HepG2 (cell line): ENCODE data around the gene PHB1. TPM values are rescaled to one million over a fixed set of nuclear protein-coding genes. Genes with fewer than 3 reads are reported as not detected.

Source experiments
- EEA1 ChIP-seq: sonication (generic); formaldehyde crosslinking; IDR thresholded peaks from 2 replicates; pipeline ENCODE4 v1.5.1; 2020; ENCODE audit warnings: mild to moderate bottlenecking, missing genetic modification reagents, borderline replicate concordance
- FLYWCH1 ChIP-seq: sonication (generic); formaldehyde crosslinking; IDR thresholded peaks from 2 replicates; pipeline ENCODE4 v1.8.1; 2023; ENCODE audit warnings: mild to moderate bottlenecking, missing genetic modification reagents
- FOXJ3 ChIP-seq: sonication (generic); formaldehyde crosslinking; IDR thresholded peaks from 2 replicates; pipeline ENCODE4 v1.4.0; 2020; ENCODE audit warnings: missing genetic modification reagents, mild to moderate bottlenecking, borderline replicate concordance
- FOXK1 ChIP-seq: sonication (generic); formaldehyde crosslinking; IDR thresholded peaks from 2 replicates; pipeline ENCODE4 v1.4.0; 2020; ENCODE audit warnings: low read depth, missing genetic modification reagents, borderline replicate concordance
- GTF2F1 ChIP-seq: fragments of 150-350 bp; IDR thresholded peaks from 2 replicates; pipeline ENCODE4 v1.6.1; 2014; ENCODE audit warnings: low read length
- HMGA1 ChIP-seq: sonication (generic); formaldehyde crosslinking; conservative IDR thresholded peaks from 2 replicates; pipeline ENCODE4 v1.4.0; 2020; ENCODE audit warnings: missing genetic modification reagents
- JUNB ChIP-seq: sonication (generic); formaldehyde crosslinking; IDR thresholded peaks from 2 replicates; pipeline ENCODE4 v1.8.0; 2022; ENCODE audit warnings: missing genetic modification reagents, mild to moderate bottlenecking, borderline replicate concordance
- JUND ChIP-seq: sonication (generic); formaldehyde crosslinking; IDR thresholded peaks from 2 replicates; pipeline ENCODE4 v1.8.0; 2022; ENCODE audit warnings: mild to moderate bottlenecking, missing genetic modification reagents
- KDM2A ChIP-seq: sonication (generic); formaldehyde crosslinking; IDR thresholded peaks from 2 replicates; pipeline ENCODE4 v1.4.0; 2020; ENCODE audit warnings: low read depth, missing genetic modification reagents, borderline replicate concordance
- MTF1 ChIP-seq: sonication (generic); formaldehyde crosslinking; IDR thresholded peaks from 2 replicates; pipeline ENCODE4 v1.5.0; 2020; ENCODE audit warnings: missing genetic modification reagents
- SALL2 ChIP-seq: sonication (generic); formaldehyde crosslinking; IDR thresholded peaks from 2 replicates; pipeline ENCODE4 v1.8.1; 2023; ENCODE audit warnings: mild to moderate bottlenecking, missing genetic modification reagents, inconsistent platforms
- TCF7 ChIP-seq: sonication (generic); IDR thresholded peaks from 2 replicates; pipeline ENCODE4 v1.6.1; 2016; ENCODE audit warnings: antibody characterized with exemption, low read depth
- TMF1 ChIP-seq: sonication (generic); formaldehyde crosslinking; IDR thresholded peaks from 2 replicates; pipeline ENCODE4 v1.8.1; 2022; ENCODE audit warnings: low read depth, missing genetic modification reagents
- ZBTB38 ChIP-seq: sonication (generic); formaldehyde crosslinking; IDR thresholded peaks from 2 replicates; pipeline ENCODE4 v1.5.1; 2020; ENCODE audit warnings: mild to moderate bottlenecking, missing genetic modification reagents
- ZFP36 ChIP-seq: fragments of 150-350 bp; IDR thresholded peaks from 2 replicates; pipeline ENCODE4 v1.6.1; 2018; ENCODE audit warnings: borderline replicate concordance, low read length, low read depth; ENCODE audit not compliant: partially characterized antibody
- ZNF24 ChIP-seq: fragments of 450-650 bp; IDR thresholded peaks from 2 replicates; pipeline ENCODE4 v1.6.1; 2017; ENCODE audit warnings: antibody characterized with exemption, mild to moderate bottlenecking
- ZNF713 ChIP-seq: sonication (generic); formaldehyde crosslinking; IDR thresholded peaks from 2 replicates; pipeline ENCODE4 v1.4.0; 2020; ENCODE audit warnings: mild to moderate bottlenecking, missing genetic modification reagents
- ZNF746 ChIP-seq: sonication (generic); formaldehyde crosslinking; IDR thresholded peaks from 2 replicates; pipeline ENCODE4 v1.8.0; 2022; ENCODE audit warnings: mild to moderate bottlenecking, missing genetic modification reagents
- ZNF766 ChIP-seq: sonication (generic); formaldehyde crosslinking; IDR thresholded peaks from 2 replicates; pipeline ENCODE4 v1.5.0; 2020; ENCODE audit warnings: missing genetic modification reagents, borderline replicate concordance
- polyA plus RNA-seq, 8 experiments: library from polyadenylated mRNA; depleted of rRNA in 3 of 8; stranded (reverse) in 7 of 8; unstranded in 1 of 8; fragments of >200 nt; fragmentation: Illumina TruSeq in 4 of 8; extraction: Trizol in 4 of 8; gene quantifications; 2 replicates each; pipeline versions ENCODE4 v1.2.1 to v1.2.3, GENCODE V29; 2011 to 2016; ENCODE audit warnings: low read depth in 4 of 8, missing spikeins in 1 of 8, mixed read lengths in 1 of 8; ENCODE audit not compliant: insufficient read depth in 1 of 8
- total RNA-seq, 5 experiments: library from RNA; depleted of rRNA; stranded (reverse); fragments of >200 nt; fragmentation: Illumina TruSeq; extraction: Trizol; gene quantifications; 2 replicates each; pipeline ENCODE4 v1.2.3, GENCODE V29; 2016; ENCODE audit warnings: low read depth in 1 of 5
- TF ChIP-seq, protein P1 (sequence below): sonication (generic); formaldehyde crosslinking; IDR thresholded peaks from 2 replicates; pipeline ENCODE4 v1.4.0; 2020; ENCODE audit warnings: missing genetic modification reagents, borderline replicate concordance
- TF ChIP-seq, protein P2 (sequence below), 2 experiments: fragments of 450-650 bp in 1 of 2; sonication (generic) in 1 of 2; formaldehyde crosslinking; IDR thresholded peaks; 2 replicates each; pipeline versions ENCODE4 v1.5.0 to v1.8.0; 2020 to 2022; ENCODE audit warnings: mild to moderate bottlenecking in 1 of 2, missing genetic modification reagents in 1 of 2
- TF ChIP-seq, protein P3 (sequence below): sonication (generic); formaldehyde crosslinking; IDR thresholded peaks from 2 replicates; pipeline ENCODE4 v1.5.0; 2020; ENCODE audit warnings: mild to moderate bottlenecking, missing genetic modification reagents
- TF ChIP-seq, protein P4 (sequence below): sonication (generic); formaldehyde crosslinking; IDR thresholded peaks from 2 replicates; pipeline ENCODE4 v1.5.0; 2020; ENCODE audit warnings: missing genetic modification reagents

Gene PHB1
- total and polyA plus RNA-seq, 2 of the 13 experiments (the other 11 are each of a cell fraction or from before 2014, with no cell fraction given) = 515 to 688 TPM

DNA sequence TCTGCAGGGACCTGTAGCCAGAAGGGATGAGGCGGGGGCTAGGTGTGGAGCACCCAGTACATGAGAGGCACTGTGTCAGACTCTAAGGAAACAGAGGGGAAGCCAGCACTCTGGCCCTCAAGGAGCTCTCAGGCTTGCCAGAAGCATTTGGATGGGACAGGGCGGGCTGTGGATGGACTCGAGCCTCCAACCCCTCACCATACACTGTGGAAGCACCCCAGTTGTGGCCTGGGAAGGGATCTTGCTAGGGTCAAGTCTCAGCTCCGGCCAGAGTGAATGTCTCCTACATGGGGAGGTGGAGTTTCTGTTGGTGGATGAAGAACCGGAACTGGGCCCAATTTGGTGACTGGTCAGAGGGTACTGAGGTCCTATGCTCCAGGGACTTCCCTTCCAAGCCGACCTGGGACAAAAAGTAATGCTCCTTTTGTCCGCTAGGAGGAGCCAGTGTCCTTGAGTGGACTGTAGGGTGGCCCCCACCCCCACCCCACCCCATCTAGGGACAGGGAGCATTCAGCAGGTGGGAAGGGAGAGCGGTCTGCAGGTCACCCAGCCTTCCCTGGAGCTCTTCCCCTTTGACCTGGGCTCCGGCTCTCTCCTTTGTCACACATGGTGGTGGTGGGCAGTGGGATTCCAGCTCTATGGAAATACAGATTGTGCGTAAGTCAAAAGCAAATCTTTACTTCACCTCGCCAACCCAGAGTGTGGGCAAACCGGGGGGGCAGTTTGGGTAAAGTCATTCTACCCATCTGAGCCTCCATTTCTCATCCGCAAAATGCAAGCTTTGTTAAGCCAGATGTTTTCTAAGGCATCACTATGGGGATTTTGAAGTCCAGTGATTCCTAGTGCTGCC is 20.4 kb upstream of the PHB1 start (continued):
- TF ChIP-seq, protein P1, sequence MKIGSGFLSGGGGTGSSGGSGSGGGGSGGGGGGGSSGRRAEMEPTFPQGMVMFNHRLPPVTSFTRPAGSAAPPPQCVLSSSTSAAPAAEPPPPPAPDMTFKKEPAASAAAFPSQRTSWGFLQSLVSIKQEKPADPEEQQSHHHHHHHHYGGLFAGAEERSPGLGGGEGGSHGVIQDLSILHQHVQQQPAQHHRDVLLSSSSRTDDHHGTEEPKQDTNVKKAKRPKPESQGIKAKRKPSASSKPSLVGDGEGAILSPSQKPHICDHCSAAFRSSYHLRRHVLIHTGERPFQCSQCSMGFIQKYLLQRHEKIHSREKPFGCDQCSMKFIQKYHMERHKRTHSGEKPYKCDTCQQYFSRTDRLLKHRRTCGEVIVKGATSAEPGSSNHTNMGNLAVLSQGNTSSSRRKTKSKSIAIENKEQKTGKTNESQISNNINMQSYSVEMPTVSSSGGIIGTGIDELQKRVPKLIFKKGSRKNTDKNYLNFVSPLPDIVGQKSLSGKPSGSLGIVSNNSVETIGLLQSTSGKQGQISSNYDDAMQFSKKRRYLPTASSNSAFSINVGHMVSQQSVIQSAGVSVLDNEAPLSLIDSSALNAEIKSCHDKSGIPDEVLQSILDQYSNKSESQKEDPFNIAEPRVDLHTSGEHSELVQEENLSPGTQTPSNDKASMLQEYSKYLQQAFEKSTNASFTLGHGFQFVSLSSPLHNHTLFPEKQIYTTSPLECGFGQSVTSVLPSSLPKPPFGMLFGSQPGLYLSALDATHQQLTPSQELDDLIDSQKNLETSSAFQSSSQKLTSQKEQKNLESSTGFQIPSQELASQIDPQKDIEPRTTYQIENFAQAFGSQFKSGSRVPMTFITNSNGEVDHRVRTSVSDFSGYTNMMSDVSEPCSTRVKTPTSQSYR (CRISPR knock-in tag) = peak; percentile 69; the same call in 1 of the 2 replicates
- TF ChIP-seq ZBTB38 (CRISPR knock-in tag) = 0 out of 2 replicates have a peak, but pooled peaks have one; percentile 7
- TF ChIP-seq, protein P2, sequence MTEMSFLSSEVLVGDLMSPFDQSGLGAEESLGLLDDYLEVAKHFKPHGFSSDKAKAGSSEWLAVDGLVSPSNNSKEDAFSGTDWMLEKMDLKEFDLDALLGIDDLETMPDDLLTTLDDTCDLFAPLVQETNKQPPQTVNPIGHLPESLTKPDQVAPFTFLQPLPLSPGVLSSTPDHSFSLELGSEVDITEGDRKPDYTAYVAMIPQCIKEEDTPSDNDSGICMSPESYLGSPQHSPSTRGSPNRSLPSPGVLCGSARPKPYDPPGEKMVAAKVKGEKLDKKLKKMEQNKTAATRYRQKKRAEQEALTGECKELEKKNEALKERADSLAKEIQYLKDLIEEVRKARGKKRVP (CRISPR knock-in tag; IDR thresholded peaks at IDR 0.05) = no peak
- TF ChIP-seq MTF1 = no peak
- no peak for TF ChIP-seq GTF2F1
- no peak for TF ChIP-seq TCF7
- TF ChIP-seq ZNF746 = no peak
- TF ChIP-seq KDM2A (CRISPR knock-in tag) = peak; percentile 61
- TF ChIP-seq JUNB = no peak
- TF ChIP-seq, protein P3, sequence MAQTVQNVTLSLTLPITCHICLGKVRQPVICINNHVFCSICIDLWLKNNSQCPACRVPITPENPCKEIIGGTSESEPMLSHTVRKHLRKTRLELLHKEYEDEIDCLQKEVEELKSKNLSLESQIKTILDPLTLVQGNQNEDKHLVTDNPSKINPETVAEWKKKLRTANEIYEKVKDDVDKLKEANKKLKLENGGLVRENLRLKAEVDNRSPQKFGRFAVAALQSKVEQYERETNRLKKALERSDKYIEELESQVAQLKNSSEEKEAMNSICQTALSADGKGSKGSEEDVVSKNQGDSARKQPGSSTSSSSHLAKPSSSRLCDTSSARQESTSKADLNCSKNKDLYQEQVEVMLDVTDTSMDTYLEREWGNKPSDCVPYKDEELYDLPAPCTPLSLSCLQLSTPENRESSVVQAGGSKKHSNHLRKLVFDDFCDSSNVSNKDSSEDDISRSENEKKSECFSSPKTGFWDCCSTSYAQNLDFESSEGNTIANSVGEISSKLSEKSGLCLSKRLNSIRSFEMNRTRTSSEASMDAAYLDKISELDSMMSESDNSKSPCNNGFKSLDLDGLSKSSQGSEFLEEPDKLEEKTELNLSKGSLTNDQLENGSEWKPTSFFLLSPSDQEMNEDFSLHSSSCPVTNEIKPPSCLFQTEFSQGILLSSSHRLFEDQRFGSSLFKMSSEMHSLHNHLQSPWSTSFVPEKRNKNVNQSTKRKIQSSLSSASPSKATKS (CRISPR knock-in tag) = no peak
- no peak for TF ChIP-seq ZFP36
- TF ChIP-seq FOXJ3 (CRISPR knock-in tag) = no peak
- no peak for TF ChIP-seq SALL2 (CRISPR knock-in tag)
- TF ChIP-seq ZNF766 (CRISPR knock-in tag) = 0 out of 2 replicates have a peak, but pooled peaks have one; percentile 14
- TF ChIP-seq ZNF24 = no peak
- TF ChIP-seq JUND (CRISPR knock-in tag) = no peak
- no peak for TF ChIP-seq TMF1 (CRISPR knock-in tag)
- TF ChIP-seq, protein P4, sequence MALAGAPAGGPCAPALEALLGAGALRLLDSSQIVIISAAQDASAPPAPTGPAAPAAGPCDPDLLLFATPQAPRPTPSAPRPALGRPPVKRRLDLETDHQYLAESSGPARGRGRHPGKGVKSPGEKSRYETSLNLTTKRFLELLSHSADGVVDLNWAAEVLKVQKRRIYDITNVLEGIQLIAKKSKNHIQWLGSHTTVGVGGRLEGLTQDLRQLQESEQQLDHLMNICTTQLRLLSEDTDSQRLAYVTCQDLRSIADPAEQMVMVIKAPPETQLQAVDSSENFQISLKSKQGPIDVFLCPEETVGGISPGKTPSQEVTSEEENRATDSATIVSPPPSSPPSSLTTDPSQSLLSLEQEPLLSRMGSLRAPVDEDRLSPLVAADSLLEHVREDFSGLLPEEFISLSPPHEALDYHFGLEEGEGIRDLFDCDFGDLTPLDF (CRISPR knock-in tag) = no peak
- TF ChIP-seq FOXK1 (CRISPR knock-in tag) = no peak
- no peak for TF ChIP-seq HMGA1
- TF ChIP-seq ZNF713 (CRISPR knock-in tag) = no peak
- no peak for TF ChIP-seq EEA1 (CRISPR knock-in tag)
- no peak for TF ChIP-seq FLYWCH1
